HG02981 (cell line): ENCODE measurements around the gene EIF1.
"Not testable (repeated sequence)": the region's sequence is repeated elsewhere in the genome, so short reads cannot be mapped to it uniquely, and the experiment has no call there.

Source experiments
- ATAC-seq: cut with Tn5 transposase; IDR thresholded peaks from one replicate; pipeline ENCODE4 v1.9.1; 2021; ENCODE audit warnings: mild to moderate bottlenecking, moderate library complexity; ENCODE audit not compliant: unreplicated experiment

The EIF1 gene

DNA sequence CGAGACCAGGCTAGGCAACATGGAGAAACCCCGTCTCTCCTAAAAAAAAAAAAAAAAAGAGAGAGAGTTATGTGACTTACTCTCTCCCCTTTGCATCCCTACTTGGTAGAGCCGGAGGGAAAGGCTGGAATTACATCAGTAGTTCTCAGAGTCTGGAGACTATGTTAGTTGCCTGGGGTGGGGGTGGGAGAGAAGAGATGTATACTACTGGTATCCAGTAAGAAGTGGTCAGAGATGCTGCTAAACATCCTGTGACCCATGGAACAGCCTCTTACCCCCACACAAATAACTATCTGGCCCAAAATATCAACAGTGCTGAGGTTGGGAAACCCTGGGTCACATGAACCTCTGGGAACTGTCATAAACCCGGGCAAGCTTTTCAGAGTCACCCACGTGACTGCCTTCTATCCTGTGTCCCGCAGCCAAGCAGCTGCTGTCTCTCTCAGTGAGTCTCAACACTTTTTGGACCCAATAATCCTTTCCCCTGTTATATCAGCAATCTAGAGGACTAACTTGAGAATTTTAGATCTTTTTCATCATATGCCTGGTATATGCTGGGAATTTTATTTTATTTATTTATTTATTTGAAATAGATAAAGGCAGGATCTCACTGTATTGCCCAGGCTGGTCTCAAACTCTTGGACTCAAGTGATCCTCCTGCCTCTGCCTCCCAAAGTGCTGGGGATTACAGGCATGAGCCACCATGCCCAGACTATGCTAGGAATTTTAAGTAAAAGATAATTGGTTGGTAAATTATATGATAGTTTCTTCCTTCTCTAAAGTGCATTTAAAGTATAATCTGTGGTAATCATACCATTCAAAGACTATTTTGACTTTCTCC lies 8.7 kb downstream of the EIF1 start:
- ATAC-seq = no peak

DNA sequence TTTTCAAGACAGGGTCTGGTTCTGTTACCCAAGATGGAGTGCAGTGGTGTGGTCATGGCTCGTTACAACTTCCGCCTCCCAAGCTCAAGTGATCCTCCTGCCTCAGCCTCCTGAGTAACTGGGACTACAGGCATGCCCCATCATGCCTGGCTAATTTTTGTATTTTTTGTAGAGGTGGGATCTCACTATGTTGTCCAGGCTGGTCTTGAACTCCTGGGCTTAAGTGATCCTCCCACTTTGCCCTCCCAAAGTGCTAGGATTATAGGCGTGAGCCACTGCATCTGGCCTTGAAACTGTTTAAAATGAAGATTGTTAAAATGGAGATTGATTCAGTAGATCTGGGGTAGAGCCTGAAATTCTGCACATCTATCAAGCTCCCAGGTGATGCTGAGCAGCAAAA lies 12.2 kb downstream of the EIF1 start:
- ATAC-seq = not testable (repeated sequence)

DNA sequence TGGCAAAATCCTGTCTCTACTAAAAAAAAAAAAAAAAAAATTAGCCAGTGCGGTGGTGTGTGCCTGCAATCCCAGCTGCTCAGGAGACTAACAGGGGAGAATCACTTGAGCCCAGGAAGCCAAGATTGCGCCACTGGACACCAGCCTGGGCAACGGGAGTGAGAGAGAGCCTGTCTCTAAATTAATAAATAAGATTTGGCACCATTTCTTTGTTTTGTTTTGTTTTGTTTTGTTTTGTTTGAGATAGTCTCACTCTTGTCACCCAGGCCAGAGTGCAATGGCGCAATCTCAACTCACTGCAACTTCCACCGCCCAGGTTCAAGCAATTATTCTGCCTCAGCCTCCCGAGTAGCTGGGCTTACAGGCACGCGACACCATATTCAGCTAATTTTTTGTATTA lies 14.0 kb downstream of the EIF1 start:
- no peak for ATAC-seq

DNA sequence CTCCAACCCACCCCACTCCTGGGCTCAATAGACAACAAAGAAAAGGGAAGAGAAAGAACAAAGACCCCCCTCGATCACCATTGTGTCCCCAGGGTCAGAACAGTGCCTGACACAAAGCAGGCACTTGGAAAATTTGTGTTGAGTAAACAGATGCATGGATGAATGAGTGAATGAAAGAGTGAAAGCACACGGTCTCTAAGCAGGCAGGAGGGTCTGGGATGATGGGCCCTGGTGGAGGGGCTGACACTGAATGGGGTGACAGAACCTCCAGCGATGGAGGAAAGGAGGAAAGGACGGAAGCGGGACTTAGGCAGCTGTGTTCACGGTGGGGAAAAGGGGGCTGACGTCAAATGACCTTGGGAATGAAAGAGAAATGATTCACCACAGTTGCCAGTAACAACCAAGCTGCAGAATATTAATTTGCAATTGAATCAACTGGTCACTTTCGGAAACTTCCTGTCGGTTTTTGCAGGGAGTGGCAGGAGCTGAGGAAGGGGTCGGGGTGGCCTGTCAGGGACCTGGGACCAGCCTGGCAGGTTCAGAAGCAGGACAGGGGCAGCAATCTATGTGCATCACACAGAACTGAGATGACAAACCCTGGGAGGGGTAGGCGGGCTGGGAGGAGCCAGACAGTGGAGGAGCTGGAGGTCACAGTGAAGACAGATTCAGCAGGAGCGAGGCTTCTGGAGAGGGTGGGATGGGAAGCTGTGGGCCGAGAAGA lies 16.7 kb downstream of the EIF1 start:
- no peak for ATAC-seq

DNA sequence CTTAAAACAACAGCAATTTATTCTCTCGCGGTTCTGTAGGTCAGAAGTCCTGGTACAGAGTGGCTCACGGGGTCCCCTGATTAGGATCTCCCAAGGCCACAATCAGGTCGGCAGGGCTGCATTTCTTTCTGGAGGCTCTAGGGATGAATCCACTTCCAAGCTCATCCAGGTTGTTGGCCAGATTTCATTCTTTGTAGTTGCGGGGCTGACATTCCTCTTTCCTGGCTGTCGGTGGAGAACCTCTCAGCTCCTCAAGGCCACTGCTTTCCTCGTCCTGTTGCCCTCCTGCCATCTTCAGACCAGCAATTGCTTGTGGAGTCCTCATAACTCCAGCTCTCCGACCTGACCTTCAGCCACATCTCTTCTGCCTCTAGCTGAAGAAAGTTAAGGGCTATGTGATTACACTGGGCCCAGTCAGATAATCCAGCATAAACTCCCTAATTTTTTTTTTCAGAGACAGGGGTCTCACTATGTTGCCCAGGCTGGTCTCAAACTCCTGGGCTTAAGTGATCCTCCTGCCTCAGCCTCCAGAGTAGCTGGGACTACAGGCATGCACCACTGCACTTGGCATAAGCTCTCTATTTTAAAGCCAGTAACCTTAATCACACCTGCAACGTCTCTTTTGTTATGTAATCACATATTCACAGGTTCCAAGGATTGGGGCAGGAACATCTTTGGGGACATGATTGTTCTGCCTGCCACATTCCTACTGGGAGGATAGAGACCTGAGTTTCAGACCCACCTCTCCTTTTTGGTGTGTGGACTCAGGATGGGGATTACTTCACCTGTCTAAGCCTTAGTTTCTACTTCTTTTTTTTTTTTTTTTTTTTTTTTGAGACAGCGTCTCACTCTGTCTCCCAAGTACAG lies 19.4 kb downstream of the EIF1 start:
- ATAC-seq = no peak

DNA sequence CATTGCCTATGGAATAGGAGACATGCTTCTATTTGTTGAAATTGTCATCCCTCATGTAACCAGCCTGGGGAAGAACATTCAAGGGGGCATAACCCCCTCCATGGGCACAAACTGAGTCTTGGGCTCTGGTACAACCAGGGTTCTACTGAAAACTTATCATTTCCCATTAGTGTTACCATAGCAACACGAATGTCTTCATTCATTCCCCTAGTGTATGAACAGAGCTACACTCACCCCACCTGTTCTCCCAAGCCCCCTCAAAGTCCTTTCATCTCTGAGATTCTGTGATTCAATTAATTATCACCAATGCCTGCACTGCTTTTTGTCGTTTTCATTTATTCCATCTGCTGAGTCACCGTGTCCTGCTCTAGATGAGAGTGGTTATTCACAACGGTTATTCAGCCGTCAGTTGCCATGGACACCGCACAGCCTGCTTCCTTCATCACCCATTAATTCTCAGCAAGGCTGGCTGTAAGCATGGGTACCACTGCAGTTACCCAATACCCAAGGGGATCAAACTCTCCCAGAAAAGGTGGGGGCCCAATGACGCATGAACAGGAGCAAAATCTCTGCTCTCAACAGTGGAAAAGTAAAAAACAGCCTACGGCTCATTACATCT lies 21.9 kb downstream of the EIF1 start:
- no peak for ATAC-seq

DNA sequence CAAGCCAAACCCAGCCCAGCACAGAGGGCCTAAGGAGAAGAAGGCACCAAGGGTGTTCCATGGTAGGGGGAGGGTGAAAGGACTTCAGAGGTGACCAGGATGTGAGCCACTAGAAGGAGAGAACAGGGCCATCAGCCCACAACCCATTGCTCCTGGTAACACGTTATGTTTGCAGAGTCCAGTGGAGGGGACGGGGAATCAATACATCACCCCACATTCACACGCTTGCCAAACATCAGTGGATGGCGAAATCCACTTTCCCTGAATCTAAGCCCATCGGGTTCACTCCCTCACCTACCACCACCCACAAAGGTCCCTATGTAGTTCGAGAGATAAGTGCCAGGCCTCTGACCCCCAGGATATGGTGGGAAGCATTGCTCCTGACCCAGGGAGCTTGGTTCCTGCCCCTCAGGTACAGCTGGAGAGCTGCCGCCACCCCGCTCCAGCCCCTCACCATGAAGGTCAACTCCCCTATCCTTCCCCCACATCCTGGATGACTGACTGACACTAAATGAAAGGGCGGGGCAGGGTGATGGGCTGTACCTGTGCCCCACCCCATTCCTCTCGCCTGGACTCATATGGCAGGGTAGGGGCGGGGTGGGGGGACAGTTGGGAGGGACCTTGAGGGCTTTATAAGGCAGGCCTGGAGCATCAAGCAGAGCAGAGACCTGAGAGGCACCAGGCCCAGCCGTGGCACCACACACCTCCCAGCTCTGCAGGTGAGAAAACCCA lies 23.1 kb downstream of the EIF1 start, which contains the start of gene GAST:
Gene GAST, plus strand, starts transcription at position 663 of the 732 bp plus-strand sequence. CDS start 3,106 bp downstream, outside the sequence.
- no peak for ATAC-seq

DNA sequence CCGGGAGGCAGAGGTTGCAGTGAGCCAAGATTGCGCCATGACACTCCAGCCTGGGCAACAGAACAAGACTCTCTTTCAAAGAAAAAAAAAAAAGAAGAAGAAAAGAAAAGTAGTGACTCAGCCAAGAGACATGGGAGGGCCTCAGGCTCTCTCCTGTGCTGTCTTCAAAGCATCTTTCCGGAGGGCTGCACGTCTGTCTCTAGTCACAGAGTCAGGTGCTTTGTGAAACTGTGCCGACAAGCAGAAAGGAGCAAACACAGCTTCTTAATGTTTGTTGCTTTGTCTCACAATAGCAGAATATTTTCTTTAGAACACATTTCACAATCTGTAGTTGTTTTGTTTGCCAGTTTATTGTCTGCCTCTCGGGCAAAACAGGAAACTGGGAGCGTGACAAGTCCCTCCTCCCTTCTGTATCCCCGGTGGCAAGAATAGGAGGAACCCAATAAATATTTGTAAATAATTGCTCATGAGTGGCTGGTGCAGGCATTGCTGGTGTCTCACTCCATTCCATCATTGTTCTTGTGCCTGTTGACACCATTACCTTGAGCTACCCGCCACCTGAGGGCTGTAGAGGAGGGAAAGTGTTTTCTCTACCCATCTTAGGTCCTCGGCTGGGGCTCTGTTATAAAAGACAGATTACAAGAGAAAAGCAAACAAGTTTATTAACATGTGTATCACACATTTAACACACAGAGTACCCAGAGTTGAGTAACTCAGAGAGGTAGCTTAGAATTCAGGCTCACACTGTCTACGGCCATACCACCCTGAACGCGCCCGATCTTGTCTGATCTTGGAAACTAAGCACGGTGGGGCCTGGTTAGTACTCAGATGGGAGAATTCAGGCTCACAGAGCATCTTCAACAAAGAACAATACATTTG lies 29.0 kb downstream of the EIF1 start:
- ATAC-seq = no peak

DNA sequence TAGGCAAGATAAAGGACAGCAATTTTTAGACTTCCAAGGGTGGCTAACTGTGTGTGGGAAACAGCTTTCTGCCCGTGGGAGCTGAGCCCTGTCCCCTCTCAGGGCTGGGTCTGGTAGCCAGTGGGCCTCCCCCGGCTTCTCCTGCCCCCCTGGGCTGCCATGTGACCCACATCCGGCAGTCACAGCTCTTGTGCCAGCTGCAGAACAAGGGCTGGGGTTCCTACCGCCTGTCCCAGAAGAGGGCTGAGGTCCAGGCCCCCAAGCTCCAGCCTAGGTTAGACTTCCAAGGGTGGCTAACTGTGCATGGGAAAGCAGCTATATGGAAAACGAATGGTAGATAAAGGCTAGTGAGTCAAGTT lies 29.6 kb downstream of the EIF1 start:
- ATAC-seq = no peak

DNA sequence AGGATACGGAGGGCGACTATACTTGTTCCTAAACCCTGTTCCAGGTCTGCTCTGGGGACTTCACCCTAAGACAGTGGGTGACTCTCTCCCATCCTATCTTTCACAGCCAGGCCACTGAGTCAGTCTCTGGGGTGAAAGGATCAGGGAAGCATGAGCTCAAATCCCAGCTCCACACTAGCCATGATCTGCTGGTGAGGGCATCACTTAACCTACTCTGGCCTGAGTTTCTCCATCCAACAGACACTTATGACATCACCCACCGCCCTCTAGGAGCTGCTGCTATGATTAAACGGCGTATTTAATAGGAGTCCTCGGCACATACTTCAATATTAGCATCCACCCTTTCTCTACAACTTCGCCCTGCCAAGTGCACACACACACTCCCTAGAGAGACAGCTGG lies 33.5 kb downstream of the EIF1 start:
- ATAC-seq = no peak

DNA sequence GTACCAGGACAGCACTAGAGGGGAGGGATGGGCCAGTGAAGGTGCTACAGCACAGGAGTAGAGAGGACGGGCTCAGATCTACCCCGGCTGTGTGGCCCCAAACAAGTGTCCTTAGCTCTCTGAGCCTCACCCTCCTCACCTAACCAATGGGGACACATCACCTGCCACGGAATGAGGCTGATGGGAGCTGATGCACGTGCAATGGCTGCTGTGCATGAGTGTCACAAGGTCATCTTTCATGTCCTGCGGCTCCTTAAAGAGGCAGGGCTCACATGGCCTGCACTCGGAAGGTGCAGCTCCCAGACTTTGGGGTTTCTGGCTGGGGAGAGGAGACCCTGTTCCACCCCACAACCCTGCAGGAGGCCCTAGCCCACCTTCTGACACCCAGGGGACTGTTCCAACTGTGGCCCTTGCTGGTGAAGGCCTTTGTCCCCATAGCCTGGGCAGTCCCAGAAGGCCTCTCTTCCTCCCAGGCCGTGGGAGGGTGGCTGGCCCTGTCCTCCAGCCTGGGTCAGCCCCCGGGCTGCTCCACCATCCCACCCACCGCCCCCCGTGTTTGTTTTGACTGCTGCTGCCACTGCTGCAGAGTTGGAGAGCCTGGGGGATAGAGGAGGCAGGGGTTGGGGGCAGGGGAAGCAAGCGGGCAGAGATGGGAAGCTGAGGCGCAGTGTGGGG lies 35.3 kb downstream of the EIF1 start:
- no peak for ATAC-seq

DNA sequence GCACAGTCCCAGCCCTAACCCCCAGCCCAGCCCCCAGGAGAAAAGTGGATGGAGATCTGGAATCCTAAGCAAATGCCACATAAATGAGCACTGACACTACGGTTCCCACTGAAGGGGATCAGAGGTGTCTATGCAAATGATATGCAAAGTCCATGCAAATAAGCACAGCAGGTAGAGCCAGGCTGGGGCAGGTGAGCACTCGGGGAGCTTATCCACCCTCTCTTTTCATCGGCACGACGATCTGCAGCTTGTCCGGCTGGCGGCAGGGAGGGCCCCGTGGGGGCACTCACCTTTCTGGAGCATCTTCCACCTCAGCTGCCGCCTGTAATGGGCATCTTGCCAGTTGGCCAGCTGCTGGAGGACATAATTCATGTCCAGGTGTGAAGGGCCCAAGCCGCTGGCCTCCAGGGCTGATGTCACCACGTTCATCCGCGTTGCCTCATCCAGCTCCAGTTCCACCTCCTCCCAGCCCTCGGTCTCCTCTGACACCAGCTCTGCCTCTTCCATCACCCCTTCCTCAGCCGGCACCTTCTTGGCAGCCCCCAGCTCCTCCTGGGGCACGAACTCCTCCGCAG lies 35.9 kb downstream of the EIF1 start:
- ATAC-seq = no peak

DNA sequence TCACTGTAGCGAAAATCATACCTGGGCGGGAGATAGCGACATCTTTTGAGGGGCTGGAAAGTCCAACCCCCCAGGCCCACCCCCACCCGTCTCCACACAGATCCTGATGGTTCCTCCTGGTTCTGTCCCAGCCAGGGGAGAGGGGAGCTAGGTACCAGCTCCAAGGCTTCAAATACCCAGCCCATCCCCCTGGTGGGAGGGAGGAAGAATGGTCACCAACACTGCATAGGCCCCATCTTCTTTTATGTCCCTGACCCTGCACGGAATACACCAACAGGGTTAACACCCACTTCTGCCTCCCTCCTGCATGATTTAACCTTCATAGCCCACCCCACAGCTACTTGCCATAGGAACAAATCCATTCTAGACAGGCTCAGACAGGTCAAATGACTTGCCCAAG lies 36.4 kb downstream of the EIF1 start:
- no peak for ATAC-seq

DNA sequence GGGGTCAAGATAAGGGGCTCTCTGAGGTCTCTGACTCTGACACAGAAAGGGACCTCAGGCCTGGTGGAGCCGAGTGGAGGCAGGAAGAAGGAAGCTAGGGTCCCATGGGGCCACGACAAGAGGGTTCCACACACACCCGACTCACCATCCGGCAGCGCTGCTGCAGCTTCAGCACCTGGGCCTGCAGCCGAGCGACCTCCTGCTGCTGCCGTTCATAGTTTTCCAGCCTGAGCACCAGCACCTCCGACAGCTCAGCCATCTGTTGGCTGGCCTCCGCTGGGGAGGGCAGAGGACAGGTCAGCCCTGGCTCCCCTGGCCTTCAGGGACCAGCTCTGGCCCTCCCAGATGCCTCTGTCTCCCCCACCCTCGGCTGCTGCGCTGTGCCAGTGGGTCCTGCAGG lies 39.4 kb downstream of the EIF1 start:
- no peak for ATAC-seq

DNA sequence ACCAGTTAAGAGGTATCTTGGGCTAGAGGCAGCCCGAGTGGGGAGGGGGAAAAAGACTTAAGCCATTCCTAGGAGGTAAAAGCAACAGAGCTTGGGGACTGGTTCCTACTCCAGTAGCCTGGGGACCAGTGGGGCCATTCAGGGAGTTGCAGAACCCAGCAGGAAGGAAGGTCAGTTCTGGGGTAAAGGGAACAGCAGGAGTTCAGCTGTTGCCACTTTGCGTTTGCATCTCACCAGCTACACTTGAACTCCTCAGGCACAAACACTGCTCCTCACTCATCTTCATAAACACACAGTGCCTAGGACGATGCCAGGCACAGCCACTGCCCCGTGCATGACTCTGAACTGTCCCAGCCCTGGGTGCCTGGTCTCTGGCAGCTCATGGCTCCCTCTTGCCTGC lies 41.8 kb downstream of the EIF1 start:
- ATAC-seq = no peak

DNA sequence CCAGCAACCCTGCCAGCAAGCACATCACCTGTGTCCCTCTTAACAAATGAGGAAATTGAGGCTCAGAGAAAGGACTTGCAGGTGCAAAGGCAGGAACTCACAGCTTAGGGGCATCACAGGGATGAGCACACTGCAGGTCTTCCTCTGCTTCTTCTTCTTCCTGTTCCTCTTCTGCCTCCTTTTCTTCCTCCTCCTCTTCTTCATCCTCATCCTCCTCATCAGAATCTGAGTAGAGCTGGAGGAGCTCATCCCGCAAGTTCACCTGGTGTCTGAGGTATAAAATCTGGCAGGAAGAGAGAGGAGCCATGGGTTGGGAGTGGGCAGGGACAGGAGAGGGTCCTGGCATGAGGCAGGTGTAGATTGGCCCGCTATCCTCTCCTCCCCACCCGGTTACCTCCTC lies 43.2 kb downstream of the EIF1 start:
- ATAC-seq = no peak

DNA sequence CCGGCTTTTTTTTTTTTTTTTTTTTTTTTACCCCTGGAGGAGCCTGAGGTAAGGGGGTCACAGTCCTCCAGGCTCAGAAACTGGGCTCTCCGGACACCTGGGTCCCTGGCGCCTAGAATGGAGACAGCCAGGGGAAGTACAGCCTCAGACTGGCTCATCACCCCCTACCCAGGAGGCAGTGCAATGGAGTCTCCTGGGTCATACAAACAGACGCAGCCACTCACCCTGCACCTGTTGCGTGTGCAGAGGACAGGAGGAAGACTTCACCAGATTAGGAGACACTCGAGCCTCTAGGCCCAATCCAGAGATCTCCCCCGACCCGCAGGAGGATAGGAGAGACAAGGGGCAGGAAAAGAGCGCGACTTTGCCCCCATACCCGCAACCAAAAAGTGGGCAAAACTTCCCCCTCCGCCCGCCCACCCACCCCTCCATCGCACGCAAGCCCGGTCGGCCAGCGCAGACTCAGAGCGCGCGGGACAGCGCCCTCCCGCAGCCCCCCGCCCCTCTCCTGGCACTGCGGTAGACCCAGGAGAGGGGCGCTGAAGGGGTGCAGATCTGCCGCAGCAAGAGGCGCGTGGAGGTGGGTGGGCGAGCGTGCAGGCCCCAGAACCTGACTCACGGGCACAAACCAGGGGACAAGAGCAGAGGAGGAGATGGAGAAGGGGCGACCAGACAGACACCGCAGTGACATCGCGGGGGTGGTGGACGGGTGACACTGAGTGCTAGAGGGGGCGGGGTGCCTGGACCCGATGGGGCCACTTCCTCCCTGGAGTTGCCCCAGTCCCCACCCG lies 44.9 kb downstream of the EIF1 start:
- ATAC-seq = no peak
